HS-27A (cell line): ENCODE results near the gene MRPL46.
"Not testable (repeated sequence)": the region's sequence is repeated elsewhere in the genome, so short reads cannot be mapped to it uniquely, and the experiment has no call there.

Experiments used
- DNase-seq: peaks from one replicate; pipeline ENCODE4 v3.0.0-alpha.2; 2012; ENCODE audit warnings: low read depth, missing footprints

MRPL46 gene

DNA sequence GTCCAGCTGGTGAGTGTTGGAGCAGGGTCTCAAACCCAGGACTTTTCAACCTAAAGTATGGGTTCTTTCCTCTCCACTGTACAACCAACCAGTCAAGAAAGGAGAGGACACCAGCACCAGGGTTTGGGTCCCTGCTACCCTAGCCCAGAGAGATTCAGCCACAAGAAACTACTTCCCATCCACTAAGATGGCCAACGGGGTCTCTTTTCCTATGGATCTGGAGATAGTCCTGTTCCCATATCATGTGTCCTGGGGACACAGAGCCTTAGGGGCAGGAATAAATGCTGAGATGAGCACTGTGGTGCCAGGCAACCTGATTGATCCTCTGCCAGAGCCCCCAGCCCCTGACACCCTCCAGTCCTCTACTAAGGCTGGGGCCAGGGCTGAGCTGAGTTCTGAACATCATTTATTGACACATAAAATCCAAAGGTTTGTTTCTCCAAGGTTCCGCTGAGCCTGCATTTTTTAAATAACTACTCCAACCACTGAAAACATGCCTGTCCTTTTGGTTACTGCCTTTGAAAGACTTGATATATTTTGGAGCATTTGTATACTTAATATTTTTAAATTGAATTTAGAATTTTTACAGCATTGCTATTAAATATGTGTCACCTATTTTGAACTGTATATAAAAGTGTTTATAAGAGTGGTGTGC, 26.0 kb downstream of the MRPL46 start:
- no peak for DNase-seq

GRCh38 chr15:88440021-88440420, 27.2 kb downstream of the MRPL46 start:
- peak; percentile 43 for DNase-seq

- no peak for DNase-seq
Observed at GRCh38 chr15:88438181-88438580, 29.0 kb downstream of the MRPL46 start.

- not testable (repeated sequence) for DNase-seq
Observed at GRCh38 chr15:88434106-88434505, 33.1 kb downstream of the MRPL46 start.

DNA sequence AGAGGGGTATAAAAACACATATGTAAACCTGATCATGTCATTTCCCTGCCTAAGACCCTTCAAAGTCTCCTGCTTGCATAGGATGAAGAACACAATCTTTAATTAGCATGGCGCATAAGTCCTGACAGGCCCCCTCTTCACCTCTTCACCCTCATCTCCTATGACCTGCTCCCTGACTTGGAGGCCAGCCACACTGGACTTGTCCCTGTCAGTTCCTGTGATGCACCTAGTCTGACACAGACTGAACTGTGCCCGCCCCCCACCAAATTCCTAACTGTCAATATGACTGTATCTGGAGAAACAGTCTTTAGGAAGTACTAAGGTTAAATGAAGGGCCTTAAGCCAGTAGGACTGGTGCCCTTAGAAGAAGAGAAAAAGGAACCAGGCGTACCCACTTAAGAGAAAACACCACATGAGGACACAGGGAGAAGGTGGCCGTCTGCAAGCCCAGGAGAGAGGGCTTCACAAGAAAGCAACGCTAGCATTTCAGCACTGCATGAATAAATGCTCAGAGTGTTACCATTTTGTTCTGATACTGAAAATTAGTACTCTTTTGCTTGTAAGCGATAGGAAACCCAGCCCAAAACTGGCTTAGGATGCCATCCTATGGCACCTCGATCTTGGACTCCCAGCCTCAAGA, 34.0 kb downstream of the MRPL46 start:
- no peak for DNase-seq

GRCh38 chr15:88431441-88431840, 35.7 kb downstream of the MRPL46 start:
- no peak for DNase-seq

- no peak for DNase-seq
Observed at GRCh38 chr15:88430051-88430450, 37.1 kb downstream of the MRPL46 start.

- no peak for DNase-seq
Observed at GRCh38 chr15:88428805-88429605, 38.2 kb downstream of the MRPL46 start.

GRCh38 chr15:88428053-88428452, 39.1 kb downstream of the MRPL46 start:
- DNase-seq = no peak

GRCh38 chr15:88426304-88426703, 40.9 kb downstream of the MRPL46 start:
- no peak for DNase-seq

GRCh38 chr15:88423331-88423730, 43.9 kb downstream of the MRPL46 start:
- no peak for DNase-seq

GRCh38 chr15:88419830-88420229, 47.4 kb downstream of the MRPL46 start:
- DNase-seq = peak; percentile 24
